Activated CD4-positive, alpha-beta T cell treated with anti-CD3 and anti-CD28 coated beads, Interleukin-2, amount 50 U/mL, for 1 hour (primary cell): ENCODE data around the gene SNAI3.

Experiments
- DNase-seq: peaks from one replicate; pipeline ENCODE4 v3.0.0-alpha.2; 2020

Gene SNAI3

GRCh38 chr16:88721236-88721635 lies 34.9 kb upstream of the SNAI3 start:
- DNase-seq = no peak

GRCh38 chr16:88720396-88720970 lies 34.2 kb upstream of the SNAI3 start:
- no peak for DNase-seq

GRCh38 chr16:88719933-88720296 lies 33.6 kb upstream of the SNAI3 start:
- DNase-seq = no peak

- no peak for DNase-seq
Measured at GRCh38 chr16:88719267-88719932, 33.1 kb upstream of the SNAI3 start.

GRCh38 chr16:88718178-88718577 lies 31.9 kb upstream of the SNAI3 start:
- no peak for DNase-seq

GRCh38 chr16:88716601-88717001 lies 30.3 kb upstream of the SNAI3 start:
- DNase-seq = no peak

- no peak for DNase-seq
Measured at GRCh38 chr16:88716201-88716600, 29.9 kb upstream of the SNAI3 start.

- DNase-seq = no peak
Measured at GRCh38 chr16:88715312-88716190, 29.2 kb upstream of the SNAI3 start.

- no peak for DNase-seq
Measured at GRCh38 chr16:88714420-88715302, 28.4 kb upstream of the SNAI3 start.

- no peak for DNase-seq
Measured at GRCh38 chr16:88713568-88714419, 27.5 kb upstream of the SNAI3 start.

GRCh38 chr16:88713054-88713453 lies 26.7 kb upstream of the SNAI3 start:
- no peak for DNase-seq

- no peak for DNase-seq
Measured at GRCh38 chr16:88712362-88712979, 26.2 kb upstream of the SNAI3 start.

- DNase-seq = no peak
Measured at GRCh38 chr16:88711750-88712340, 25.5 kb upstream of the SNAI3 start.

- DNase-seq = no peak
Measured at GRCh38 chr16:88710556-88710955, 24.2 kb upstream of the SNAI3 start.

GRCh38 chr16:88706965-88707826 lies 20.9 kb upstream of the SNAI3 start:
- no peak for DNase-seq

- peak; percentile 91 for DNase-seq
Measured at GRCh38 chr16:88706229-88706964, 20.1 kb upstream of the SNAI3 start, which contains the start of the genes CTU2 and RNF166. Gene CTU2 (plus strand): TSS chr16:88706503. CDS start chr16:88706531, 28 bp downstream. Gene RNF166 (minus strand): TSS chr16:88706408. CDS start chr16:88706325, 83 bp downstream.

GRCh38 chr16:88705801-88706228 lies 19.5 kb upstream of the SNAI3 start:
- peak; percentile 11 for DNase-seq

- peak; percentile 43 for DNase-seq
Measured at GRCh38 chr16:88705076-88705684, 18.9 kb upstream of the SNAI3 start.
